Measurements from ENCODE around the gene SH3PXD2A. TPM values are rescaled to one million over a fixed set of nuclear protein-coding genes. Genes with fewer than 3 reads are reported as not detected.

SH3PXD2A gene
- total RNA-seq, 1 experiment from 2014 or later, result 13.4 TPM

DNA sequence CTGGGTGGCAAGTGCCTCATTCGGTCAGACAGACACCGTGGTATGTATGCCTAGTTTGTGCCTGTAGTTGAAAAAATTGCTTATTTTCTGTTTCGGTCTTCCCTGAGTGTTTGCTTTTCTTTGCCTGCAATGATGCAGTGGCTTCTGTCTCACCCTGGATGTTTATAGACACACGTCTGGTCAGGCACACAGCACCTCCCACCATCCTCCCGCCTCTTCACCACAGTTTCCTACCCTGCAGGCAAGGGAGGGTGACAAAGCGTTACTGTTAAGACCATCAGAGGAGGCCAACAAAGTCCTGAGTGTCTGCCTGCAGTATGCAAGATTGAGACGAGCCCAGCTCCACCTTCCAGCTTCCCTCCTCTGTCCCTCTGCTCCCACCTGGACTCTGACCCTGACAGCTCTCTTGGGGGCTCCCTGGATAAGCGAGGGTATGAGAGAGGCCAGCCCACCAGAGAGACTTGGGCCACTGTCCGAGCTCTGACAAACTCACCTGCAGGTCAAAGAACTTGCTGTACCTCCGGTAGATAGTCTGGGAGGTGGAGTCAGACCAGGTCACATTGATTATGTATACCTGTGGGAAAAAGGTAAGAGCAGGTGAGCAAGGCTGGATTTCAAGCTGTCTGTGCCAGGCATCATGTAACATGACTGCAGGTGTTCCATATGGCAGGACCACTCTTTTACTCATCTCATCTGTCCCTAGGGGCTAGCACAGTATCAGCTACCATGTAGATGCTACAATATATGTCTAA, 54.4 kb downstream of the SH3PXD2A start:
- Histone ChIP-seq H3K4me1 (replicated peaks) (peaks cover 17% of the 10 kb centered on the region), H3K36me3 (no peaks in the 10 kb centered on the region), H3K9me3 (replicated peaks) (no peaks in the 10 kb centered on the region), H3K4me3 (no peak overlapping the region), H3K27me3 (replicated peaks) (no peaks in the 10 kb centered on the region), H3K27ac (no peak overlapping the region)
- DNase-seq (ENCODE audit: low read depth in 1 of 2, low spot score in 2 of 2), result peak; percentile 72 to 85

- Histone ChIP-seq H3K4me1 (replicated peaks) (peaks cover 17% of the 10 kb centered on the region), H3K9me3 (replicated peaks) (no peaks in the 10 kb centered on the region), H3K27me3 (replicated peaks) (no peaks in the 10 kb centered on the region), H3K27ac (no peak overlapping the region), H3K36me3 (no peaks in the 10 kb centered on the region), H3K4me3 (no peak overlapping the region)
- no peak for DNase-seq (ENCODE audit: low read depth in 1 of 2, low spot score in 2 of 2)
These were observed 55.3 kb downstream of the SH3PXD2A start for GRCh38 chr10:103800089-103800488.

DNA sequence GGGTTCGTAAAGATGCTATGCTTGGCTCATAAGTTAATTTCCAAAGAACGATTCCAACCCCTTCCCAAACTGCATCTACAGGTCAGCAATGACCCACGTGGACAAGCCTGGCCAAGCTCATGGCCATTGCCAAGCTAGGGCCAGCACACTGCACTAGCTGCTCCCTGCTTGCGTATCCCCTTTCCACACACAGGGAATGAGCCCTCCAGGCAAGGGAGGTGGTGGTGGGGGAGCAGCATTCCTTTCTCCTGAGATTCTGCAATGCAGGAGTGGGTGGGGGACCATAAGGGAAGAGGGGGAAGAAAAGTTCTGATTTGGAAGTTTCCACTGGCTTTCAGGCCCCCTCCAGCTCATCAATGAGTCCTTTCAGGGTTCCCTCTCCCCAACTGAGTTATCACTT, 56.0 kb downstream of the SH3PXD2A start:
- Histone ChIP-seq H3K36me3 (no peaks in the 10 kb centered on the region), H3K4me3 (no peak overlapping the region), H3K9me3 (replicated peaks) (no peaks in the 10 kb centered on the region), H3K27me3 (replicated peaks) (no peaks in the 10 kb centered on the region), H3K27ac (no peak overlapping the region), H3K4me1 (replicated peaks) (peaks cover 17% of the 10 kb centered on the region)
- DNase-seq (ENCODE audit: low read depth in 1 of 2, low spot score in 2 of 2), result no peak

DNA sequence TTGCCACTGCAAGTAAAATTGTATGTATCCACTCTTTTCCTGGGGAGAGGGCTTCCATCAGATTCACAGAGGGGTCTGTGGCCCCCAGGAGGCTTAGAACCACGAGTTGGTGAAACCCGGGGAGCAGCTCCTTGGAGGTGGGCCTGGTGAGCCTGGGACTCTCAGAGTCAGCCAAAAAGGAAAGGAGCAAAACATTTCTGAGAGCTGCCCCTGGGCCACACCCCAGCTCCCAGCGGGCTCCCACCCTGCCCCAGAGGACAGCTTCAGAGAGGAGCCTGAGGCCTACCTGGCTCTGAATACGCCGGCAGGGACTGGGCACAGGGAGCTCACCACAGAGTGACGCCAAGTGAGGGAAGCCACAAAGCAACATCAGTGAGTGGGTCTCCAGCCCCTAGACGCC, 56.9 kb downstream of the SH3PXD2A start:
- no peaks in the 10 kb centered on the region for H3K36me3 ChIP-seq
- H3K4me3 ChIP-seq, result no peak overlapping the region
- no peak overlapping the region for H3K27ac ChIP-seq
- no peak for DNase-seq (ENCODE audit: low read depth in 1 of 2, low spot score in 2 of 2)
- H3K4me1 ChIP-seq (replicated peaks), result peaks cover 17% of the 10 kb centered on the region
- no peaks in the 10 kb centered on the region for H3K27me3 ChIP-seq (replicated peaks)
- no peaks in the 10 kb centered on the region for H3K9me3 ChIP-seq (replicated peaks)

DNA sequence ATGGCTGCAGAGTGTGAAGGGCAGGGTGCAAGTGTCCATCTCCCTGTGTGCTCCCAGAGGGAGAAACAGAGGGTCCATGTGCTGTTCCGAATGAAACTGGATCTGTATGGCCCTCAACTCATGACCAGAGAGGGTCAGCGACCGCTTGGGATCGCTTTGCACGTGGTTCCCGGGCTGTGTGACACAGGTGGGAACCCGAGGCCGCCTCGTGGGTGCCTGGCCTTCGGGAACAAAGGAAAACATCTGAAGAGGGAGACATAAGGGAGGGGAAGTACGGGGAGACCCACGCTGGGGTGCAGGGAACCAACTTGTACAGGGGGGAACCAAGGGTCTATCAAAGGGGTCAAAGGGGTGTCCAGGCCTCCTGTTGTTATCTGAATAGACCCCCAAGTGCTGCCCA, 57.5 kb downstream of the SH3PXD2A start:
- Histone ChIP-seq H3K9me3 (replicated peaks) (no peaks in the 10 kb centered on the region), H3K27ac (no peak overlapping the region), H3K27me3 (replicated peaks) (no peaks in the 10 kb centered on the region), H3K4me1 (replicated peaks) (peaks cover 17% of the 10 kb centered on the region), H3K4me3 (no peak overlapping the region), H3K36me3 (no peaks in the 10 kb centered on the region)
- no peak for DNase-seq (ENCODE audit: low read depth in 1 of 2, low spot score in 2 of 2)

GRCh38 chr10:103795634-103796270, 59.6 kb downstream of the SH3PXD2A start:
- H3K27ac ChIP-seq, result no peak overlapping the region
- DNase-seq (ENCODE audit: low read depth in 1 of 2, low spot score in 2 of 2), result no peak
- H3K4me1 ChIP-seq (replicated peaks), result peaks cover 12% of the 10 kb centered on the region
- no peak overlapping the region for H3K4me3 ChIP-seq
- H3K9me3 ChIP-seq (replicated peaks), result no peaks in the 10 kb centered on the region
- no peaks in the 10 kb centered on the region for H3K27me3 ChIP-seq (replicated peaks)
- H3K36me3 ChIP-seq, result no peaks in the 10 kb centered on the region

GRCh38 chr10:103794996-103795395, 60.4 kb downstream of the SH3PXD2A start:
- DNase-seq (ENCODE audit: low read depth in 1 of 2, low spot score in 2 of 2), result no peak
- Histone ChIP-seq H3K4me3 (no peak overlapping the region), H3K27ac (no peak overlapping the region), H3K9me3 (replicated peaks) (no peaks in the 10 kb centered on the region), H3K36me3 (no peaks in the 10 kb centered on the region), H3K27me3 (replicated peaks) (no peaks in the 10 kb centered on the region), H3K4me1 (replicated peaks) (peaks cover 4% of the 10 kb centered on the region)

GRCh38 chr10:103793920-103794883, 61.2 kb downstream of the SH3PXD2A start:
- H3K4me1 ChIP-seq (replicated peaks), result no peaks in the 10 kb centered on the region
- H3K27me3 ChIP-seq (replicated peaks), result no peaks in the 10 kb centered on the region
- no peak overlapping the region for H3K27ac ChIP-seq
- H3K4me3 ChIP-seq, result no peak overlapping the region
- H3K9me3 ChIP-seq (replicated peaks), result no peaks in the 10 kb centered on the region
- no peaks in the 10 kb centered on the region for H3K36me3 ChIP-seq
- no peak for DNase-seq (ENCODE audit: low read depth in 1 of 2, low spot score in 2 of 2)

DNA sequence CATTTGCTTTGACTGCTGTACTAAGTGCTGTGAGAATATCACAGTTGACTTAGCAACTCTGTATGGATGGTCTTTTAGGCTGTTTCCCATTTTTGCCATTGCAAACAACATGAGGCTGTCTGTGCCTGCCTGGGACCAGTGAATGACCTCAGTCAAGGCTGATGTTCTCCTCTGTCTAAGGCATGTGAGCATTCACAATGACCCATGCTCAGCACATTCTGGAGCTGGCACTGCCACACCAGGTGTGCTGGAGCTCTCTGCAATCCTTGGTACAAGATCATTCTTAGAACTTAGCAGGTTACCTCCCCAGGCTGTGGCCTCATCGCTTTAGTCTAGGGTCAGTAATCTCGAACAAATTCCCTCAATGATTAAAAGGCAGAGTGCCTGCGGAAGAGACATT, 61.9 kb downstream of the SH3PXD2A start:
- Histone ChIP-seq H3K27me3 (replicated peaks) (no peaks in the 10 kb centered on the region), H3K4me3 (no peak overlapping the region), H3K4me1 (replicated peaks) (no peaks in the 10 kb centered on the region), H3K36me3 (no peaks in the 10 kb centered on the region), H3K9me3 (replicated peaks) (no peaks in the 10 kb centered on the region), H3K27ac (no peak overlapping the region)
- DNase-seq (ENCODE audit: low read depth in 1 of 2, low spot score in 2 of 2), result no peak

GRCh38 chr10:103792547-103792946, 62.8 kb downstream of the SH3PXD2A start:
- no peak overlapping the region for H3K27ac ChIP-seq
- no peaks in the 10 kb centered on the region for H3K27me3 ChIP-seq (replicated peaks)
- no peaks in the 10 kb centered on the region for H3K4me1 ChIP-seq (replicated peaks)
- no peaks in the 10 kb centered on the region for H3K36me3 ChIP-seq
- no peak overlapping the region for H3K4me3 ChIP-seq
- no peak for DNase-seq (ENCODE audit: low read depth in 1 of 2, low spot score in 2 of 2)
- no peaks in the 10 kb centered on the region for H3K9me3 ChIP-seq (replicated peaks)

- no peak overlapping the region for H3K27ac ChIP-seq
- no peaks in the 10 kb centered on the region for H3K27me3 ChIP-seq (replicated peaks)
- H3K36me3 ChIP-seq, result no peaks in the 10 kb centered on the region
- H3K4me3 ChIP-seq, result no peak overlapping the region
- no peaks in the 10 kb centered on the region for H3K9me3 ChIP-seq (replicated peaks)
- H3K4me1 ChIP-seq (replicated peaks), result no peaks in the 10 kb centered on the region
- DNase-seq (ENCODE audit: low read depth in 1 of 2, low spot score in 2 of 2), result no peak
These were observed 63.5 kb downstream of the SH3PXD2A start for GRCh38 chr10:103791858-103792257.

DNA sequence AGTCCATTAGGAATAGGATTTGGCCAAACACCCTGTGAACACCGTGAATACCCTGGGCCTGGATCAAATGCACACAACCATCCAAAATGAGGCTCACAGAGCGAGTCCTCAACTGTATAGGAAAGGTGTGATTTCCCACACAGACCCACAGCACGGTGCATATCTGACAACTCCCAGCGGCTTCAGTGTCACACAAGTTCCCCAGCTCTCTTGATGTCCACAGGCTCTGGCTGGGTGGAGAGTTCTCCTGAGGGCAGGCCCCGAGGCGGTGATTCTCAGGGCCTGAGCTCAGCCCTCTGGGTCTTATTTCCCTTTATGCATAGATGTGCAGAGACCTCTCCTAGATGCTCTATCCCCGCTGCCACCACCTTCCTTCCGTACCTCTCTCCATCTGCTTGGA, 64.1 kb downstream of the SH3PXD2A start:
- no peak overlapping the region for H3K27ac ChIP-seq
- no peak overlapping the region for H3K4me3 ChIP-seq
- H3K27me3 ChIP-seq (replicated peaks), result no peaks in the 10 kb centered on the region
- DNase-seq (ENCODE audit: low read depth in 1 of 2, low spot score in 2 of 2), result no peak
- H3K4me1 ChIP-seq (replicated peaks), result no peaks in the 10 kb centered on the region
- no peaks in the 10 kb centered on the region for H3K36me3 ChIP-seq
- no peaks in the 10 kb centered on the region for H3K9me3 ChIP-seq (replicated peaks)

GRCh38 chr10:103790580-103790979, 64.8 kb downstream of the SH3PXD2A start:
- H3K4me3 ChIP-seq, result no peak overlapping the region

DNA sequence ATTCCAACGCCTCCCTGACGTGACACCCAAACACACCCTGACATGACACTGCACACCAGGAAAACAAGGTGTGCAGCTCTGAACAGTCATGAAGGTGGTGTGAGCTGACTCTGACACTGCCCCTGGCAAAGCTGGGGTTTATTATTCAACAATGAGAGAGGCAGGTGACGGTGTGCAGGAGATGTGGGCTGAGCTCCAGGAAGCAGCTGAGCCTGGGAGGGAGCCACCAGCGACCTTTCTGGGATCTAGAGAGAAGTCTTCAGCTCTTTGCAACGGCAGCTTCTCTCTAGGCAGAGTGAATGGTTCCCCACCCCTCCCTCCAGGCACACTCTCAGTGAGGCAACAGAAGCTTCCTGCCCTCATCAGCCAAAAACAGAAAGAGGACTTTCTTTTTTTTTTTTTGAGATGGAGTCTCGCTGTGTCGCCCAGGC, 65.6 kb downstream of the SH3PXD2A start:
- Histone ChIP-seq H3K27ac (no peak overlapping the region), H3K36me3 (no peaks in the 10 kb centered on the region), H3K27me3 (replicated peaks) (no peaks in the 10 kb centered on the region), H3K9me3 (replicated peaks) (no peaks in the 10 kb centered on the region), H3K4me1 (replicated peaks) (no peaks in the 10 kb centered on the region), H3K4me3 (no peak overlapping the region)
- no peak for DNase-seq (ENCODE audit: low read depth in 1 of 2, low spot score in 2 of 2)

More at GRCh38 chr10:103790580-103790979, 64.8 kb downstream of the SH3PXD2A start:
- Histone ChIP-seq H3K4me1 (replicated peaks) (no peaks in the 10 kb centered on the region), H3K27me3 (replicated peaks) (no peaks in the 10 kb centered on the region), H3K9me3 (replicated peaks) (no peaks in the 10 kb centered on the region), H3K27ac (no peak overlapping the region), H3K36me3 (no peaks in the 10 kb centered on the region)
- DNase-seq (ENCODE audit: low read depth in 1 of 2, low spot score in 2 of 2), result no peak
